GM23338 (cell line): ENCODE measurements around the gene SH2D4B. TPM values are rescaled to one million over a fixed set of nuclear protein-coding genes. Genes with fewer than 3 reads are reported as not detected.
A peak's percentile ranks its signal among the peaks of the same experiment; 100 is the strongest.
"Not testable (repeated sequence)": the region's sequence is repeated elsewhere in the genome, so short reads cannot be mapped to it uniquely, and the experiment has no call there.

ENCODE experiments used
- ATAC-seq: fragments of 200-7000 bp; cut with Tn5 transposase; 3 replicates; pipeline ENCODE4 v1.9.1; 2020
- DNase-seq: peaks from one replicate; pipeline ENCODE4 v3.0.0-alpha.2; 2015; ENCODE audit warnings: low spot score
- H2AFZ ChIP-seq: fragments of 200-600 bp; sonication (generic); 2 replicates; pipeline ENCODE4 v1.8.0; 2016; ENCODE audit warnings: antibody characterized with exemption, mild to moderate bottlenecking, moderate library complexity
- H3F3A ChIP-seq: fragments of 200-600 bp; sonication (generic); replicated peaks from 2 replicates; pipeline ENCODE4 v1.8.0; 2017; ENCODE audit warnings: antibody characterized with exemption, mixed run types, low read depth
- H3K27ac ChIP-seq: fragments of 200-600 bp; sonication (generic); 2 replicates; pipeline ENCODE4 v1.6.1; 2016; ENCODE audit warnings: low read depth
- H3K27me3 ChIP-seq: fragments of 200-600 bp; sonication (generic); 2 replicates; pipeline ENCODE4 v1.8.0; 2016; ENCODE audit warnings: mild to moderate bottlenecking, mixed run types, moderate library complexity; ENCODE audit not compliant: insufficient read depth
- H3K36me3 ChIP-seq: fragments of 200-600 bp; sonication (generic); 2 replicates; pipeline ENCODE4 v1.8.0; 2016; ENCODE audit warnings: mild to moderate bottlenecking; ENCODE audit not compliant: insufficient read depth
- H3K4me1 ChIP-seq: fragments of 200-600 bp; sonication (generic); 2 replicates; pipeline ENCODE4 v1.8.0; 2016; ENCODE audit warnings: mild to moderate bottlenecking, moderate library complexity; ENCODE audit not compliant: insufficient read depth
- H3K4me2 ChIP-seq: fragments of 200-600 bp; sonication (generic); 2 replicates; pipeline ENCODE4 v1.7.1; 2017; ENCODE audit warnings: mixed run types
- H3K4me3 ChIP-seq: fragments of 200-600 bp; sonication (generic); 2 replicates; pipeline ENCODE4 v1.6.1; 2016; ENCODE audit warnings: mixed run types
- H3K79me2 ChIP-seq: fragments of 200-600 bp; sonication (generic); replicated peaks from 2 replicates; pipeline ENCODE4 v1.8.0; 2017; ENCODE audit warnings: mild to moderate bottlenecking; ENCODE audit not compliant: insufficient read depth
- H3K9me2 ChIP-seq: fragments of 200-600 bp; sonication (generic); 2 replicates; pipeline ENCODE4 v1.8.0; 2017; ENCODE audit not compliant: insufficient read depth
- H4K20me1 ChIP-seq: fragments of 200-600 bp; sonication (generic); replicated peaks from 2 replicates; pipeline ENCODE4 v1.8.0; 2017; ENCODE audit warnings: mild to moderate bottlenecking; ENCODE audit not compliant: insufficient read depth
- H3K27ac Mint-ChIP-seq: 2 replicates; pipeline ENCODE4 v1.8.0; 2020; ENCODE audit warnings: inconsistent platforms, mild to moderate bottlenecking, moderate library complexity, mixed read lengths
- H3K27me3 Mint-ChIP-seq: 3 replicates; pipeline ENCODE4 v1.8.0; 2022; ENCODE audit warnings: low read depth, mild to moderate bottlenecking, moderate library complexity, mixed read lengths, inconsistent platforms; ENCODE audit not compliant: insufficient read depth, poor library complexity
- H3K36me3 Mint-ChIP-seq: 3 replicates; pipeline ENCODE4 v1.8.0; 2021; ENCODE audit warnings: low read depth, mild to moderate bottlenecking, inconsistent platforms, moderate library complexity, mixed read lengths
- H3K4me1 Mint-ChIP-seq: 3 replicates; pipeline ENCODE4 v1.8.0; 2020; ENCODE audit warnings: mild to moderate bottlenecking, inconsistent platforms, mixed read lengths
- H3K4me3 Mint-ChIP-seq: 3 replicates; pipeline ENCODE4 v1.8.0; 2021; ENCODE audit warnings: moderate library complexity, mild to moderate bottlenecking, inconsistent platforms, mixed read lengths
- H3K9me3 Mint-ChIP-seq: 3 replicates; pipeline ENCODE4 v1.8.0; 2020; ENCODE audit warnings: moderate library complexity, mild to moderate bottlenecking, inconsistent platforms, mixed read lengths
- CREB1 ChIP-seq: fragments of 250-450 bp; sonication (Bioruptor Pico); IDR thresholded peaks from 2 replicates; pipeline ENCODE4 v1.5.0; 2020; ENCODE audit warnings: low read depth, mild to moderate bottlenecking, moderate library complexity
- ETS1 ChIP-seq: IDR thresholded peaks from 2 replicates; pipeline ENCODE4 v1.6.1; 2016; ENCODE audit warnings: antibody characterized with exemption
- EZH2phosphoT487 ChIP-seq: fragments of 200-600 bp; sonication (generic); IDR thresholded peaks from one replicate; pipeline ENCODE4 v1.8.1; 2018; ENCODE audit warnings: antibody characterized with exemption; ENCODE audit not compliant: unreplicated experiment
- JUNB ChIP-seq: IDR thresholded peaks from one replicate; pipeline ENCODE4 v1.6.1; 2016; ENCODE audit warnings: antibody characterized with exemption; ENCODE audit not compliant: unreplicated experiment
- POLR2AphosphoS5 ChIP-seq: IDR thresholded peaks from 2 replicates; pipeline ENCODE4 v1.6.1; 2016; ENCODE audit warnings: antibody characterized with exemption, low read depth
- REST ChIP-seq: IDR thresholded peaks from one replicate; pipeline ENCODE4 v1.6.1; 2018; ENCODE audit warnings: antibody characterized with exemption; ENCODE audit not compliant: unreplicated experiment
- STAT1 ChIP-seq: IDR thresholded peaks from one replicate; pipeline ENCODE4 v1.6.1; 2016; ENCODE audit warnings: antibody characterized with exemption; ENCODE audit not compliant: unreplicated experiment
- polyA plus RNA-seq: library from polyadenylated mRNA; unstranded; fragments of >200 nt; fragmentation: Nextera tagmentation; extraction: Ambion mirVana; gene quantifications from 2 replicates; pipeline ENCODE4 v1.2.1, GENCODE V29; 2016
- total RNA-seq: library from RNA; depleted of rRNA; stranded (reverse); fragments of >200 nt; shearing (Covaris generic); gene quantifications from 2 replicates; pipeline ENCODE4 v1.2.3, GENCODE V29; 2014

SH2D4B gene
- total and polyA plus RNA-seq, 2 experiments from 2014 or later: 0.08 TPM; not detected in 1

GRCh38 chr10:80532571-80532970 lies 5.1 kb upstream of the SH2D4B start:
- Histone ChIP-seq H3K79me2 (no peaks in the 10 kb centered on the region), H3K27me3 (0 out of 2 replicates have a peak, but pooled peaks cover 3% of the 10 kb centered on the region), H3F3A (no peaks in the 10 kb centered on the region), H3K4me3 (no peak overlapping the region), H2AFZ (no peak overlapping the region), H3K27ac (no peak overlapping the region), H3K36me3 (no peaks in the 10 kb centered on the region), H3K4me2 (no peak overlapping the region), H3K4me1 (peaks cover 12% of the 10 kb centered on the region), H3K9me2 (peaks cover 3% of the 10 kb centered on the region; the same call in 1 of the 2 replicates), H4K20me1 (no peaks in the 10 kb centered on the region)
- no peak for DNase-seq
- no peak overlapping the region for H3K4me3 Mint-ChIP-seq
- no peak overlapping the region for H3K27ac Mint-ChIP-seq
- ATAC-seq: no peak
- H3K4me1 Mint-ChIP-seq: peaks cover 14% of the 10 kb centered on the region
- TF ChIP-seq POLR2AphosphoS5: no peak
- peaks cover 22% of the 10 kb centered on the region for H3K36me3 Mint-ChIP-seq
- peaks cover 27% of the 10 kb centered on the region for H3K9me3 Mint-ChIP-seq
- H3K27me3 Mint-ChIP-seq: peaks cover 5% of the 10 kb centered on the region

- not testable (repeated sequence) for ATAC-seq, H3K4me3 ChIP-seq, H3K36me3 ChIP-seq, H3K79me2 ChIP-seq, H3K27ac Mint-ChIP-seq, H3K27ac ChIP-seq, H3K27me3 Mint-ChIP-seq, H3K4me3 Mint-ChIP-seq, H2AFZ ChIP-seq, H4K20me1 ChIP-seq, H3F3A ChIP-seq, DNase-seq, H3K4me2 ChIP-seq, H3K27me3 ChIP-seq, H3K9me2 ChIP-seq
- peaks cover 27% of the 10 kb centered on the region for H3K9me3 Mint-ChIP-seq
- peaks cover 12% of the 10 kb centered on the region for H3K4me1 ChIP-seq
- H3K4me1 Mint-ChIP-seq: peaks cover 14% of the 10 kb centered on the region
- H3K36me3 Mint-ChIP-seq: peaks cover 22% of the 10 kb centered on the region
These were observed 3.6 kb upstream of the SH2D4B start for GRCh38 chr10:80534059-80534458.

GRCh38 chr10:80534646-80535045 lies 3.1 kb upstream of the SH2D4B start:
- not testable (repeated sequence) for H3F3A ChIP-seq, H4K20me1 ChIP-seq, H2AFZ ChIP-seq, DNase-seq, H3K4me3 ChIP-seq, H3K9me2 ChIP-seq, H3K27ac ChIP-seq, H3K79me2 ChIP-seq, H3K4me2 ChIP-seq, H3K27me3 Mint-ChIP-seq, H3K27me3 ChIP-seq, H3K36me3 ChIP-seq, ATAC-seq, H3K4me3 Mint-ChIP-seq, H3K27ac Mint-ChIP-seq
- Mint-ChIP-seq H3K36me3 (peaks cover 22% of the 10 kb centered on the region), H3K9me3 (peaks cover 27% of the 10 kb centered on the region), H3K4me1 (peaks cover 14% of the 10 kb centered on the region)
- peaks cover 12% of the 10 kb centered on the region for H3K4me1 ChIP-seq

GRCh38 chr10:80535671-80536360 lies 1.9 kb upstream of the SH2D4B start:
- no peaks in the 10 kb centered on the region for H3K79me2 ChIP-seq
- DNase-seq: peak; percentile 82
- 0 out of 2 replicates have a peak, but pooled peaks cover 3% of the 10 kb centered on the region for H3K27me3 ChIP-seq
- H3K4me2 ChIP-seq: peak overlapping the region; percentile 81
- Mint-ChIP-seq H3K27me3 (peaks cover 6% of the 10 kb centered on the region), H3K4me3 (peak overlapping the region; percentile 65; the same call in 2 of the 3 replicates), H3K36me3 (peaks cover 22% of the 10 kb centered on the region), H3K27ac (no peak overlapping the region), H3K9me3 (peaks cover 27% of the 10 kb centered on the region), H3K4me1 (peaks cover 4% of the 10 kb centered on the region)
- H3K27ac ChIP-seq: no peak overlapping the region
- H2AFZ ChIP-seq: peak overlapping the region; percentile 92
- H3K36me3 ChIP-seq: no peaks in the 10 kb centered on the region
- peaks cover 8% of the 10 kb centered on the region for H3K4me1 ChIP-seq
- H3K4me3 ChIP-seq: peak overlapping the region; percentile 62
- no peaks in the 10 kb centered on the region for H4K20me1 ChIP-seq
- H3K9me2 ChIP-seq: peaks cover 3% of the 10 kb centered on the region; the same call in 1 of the 2 replicates
- H3F3A ChIP-seq: no peaks in the 10 kb centered on the region
- ATAC-seq: peak; percentile 94
- TF ChIP-seq JUNB (no peak), ETS1 (no peak), CREB1 (no peak), STAT1 (no peak), EZH2phosphoT487 (no peak), REST (no peak)
